ENCODE results near the gene ITPKC.
A peak's percentile ranks its signal among the peaks of the same experiment; 100 is the strongest.

Gene ITPKC

GRCh38 chr19:40690050-40690692 lies 26.7 kb upstream of the ITPKC start, which contains the start of gene NUMBL:
NUMBL (minus strand) TSS chr19:40690651; CDS start chr19:40690483, 168 bp downstream.
- no peak for DNase-seq (ENCODE audit: low spot score)

GRCh38 chr19:40690693-40691420 lies 26.1 kb upstream of the ITPKC start:
- DNase-seq (ENCODE audit: low spot score), result peak; percentile 87

GRCh38 chr19:40691421-40692211 lies 25.3 kb upstream of the ITPKC start:
- DNase-seq (ENCODE audit: low spot score), result no peak

GRCh38 chr19:40692212-40692551 lies 24.7 kb upstream of the ITPKC start:
- no peak for DNase-seq (ENCODE audit: low spot score)

- DNase-seq (ENCODE audit: low spot score), result no peak
These were observed 23.6 kb upstream of the ITPKC start for GRCh38 chr19:40693150-40693788.

- no peak for DNase-seq (ENCODE audit: low spot score)
These were observed 23.0 kb upstream of the ITPKC start for GRCh38 chr19:40693896-40694295.

GRCh38 chr19:40695881-40696280 lies 21.0 kb upstream of the ITPKC start:
- no peak for DNase-seq (ENCODE audit: low spot score)

GRCh38 chr19:40697007-40697406 lies 19.9 kb upstream of the ITPKC start:
- no peak for DNase-seq (ENCODE audit: low spot score)

GRCh38 chr19:40700083-40700482 lies 16.8 kb upstream of the ITPKC start:
- no peak for DNase-seq (ENCODE audit: low spot score)

- DNase-seq (ENCODE audit: low spot score), result no peak
These were observed 15.2 kb upstream of the ITPKC start for GRCh38 chr19:40701758-40702157.

- DNase-seq (ENCODE audit: low spot score), result no peak
These were observed 14.4 kb upstream of the ITPKC start for GRCh38 chr19:40702337-40703012.

GRCh38 chr19:40703029-40703755 lies 13.7 kb upstream of the ITPKC start:
- DNase-seq (ENCODE audit: low spot score), result no peak

GRCh38 chr19:40704491-40705361 lies 12.2 kb upstream of the ITPKC start:
- DNase-seq (ENCODE audit: low spot score), result no peak

GRCh38 chr19:40705362-40705651 lies 11.6 kb upstream of the ITPKC start:
- DNase-seq (ENCODE audit: low spot score), result no peak

GRCh38 chr19:40705950-40706619 lies 10.8 kb upstream of the ITPKC start:
- no peak for DNase-seq (ENCODE audit: low spot score)

- DNase-seq (ENCODE audit: low spot score), result no peak
These were observed 9.3 kb upstream of the ITPKC start for GRCh38 chr19:40707615-40708014.

GRCh38 chr19:40709817-40710216 lies 7.1 kb upstream of the ITPKC start:
- no peak for DNase-seq (ENCODE audit: low spot score)

GRCh38 chr19:40713939-40714338 lies 3.0 kb upstream of the ITPKC start:
- DNase-seq (ENCODE audit: low spot score), result no peak

- DNase-seq (ENCODE audit: low spot score), result peak; percentile 97
These were observed 2.2 kb upstream of the ITPKC start for GRCh38 chr19:40714441-40715299.
